ENCODE measurements around the gene ZNF792. TPM values are rescaled to one million over a fixed set of nuclear protein-coding genes. Genes with fewer than 3 reads are reported as not detected.
A peak's percentile ranks its signal among the peaks of the same experiment; 100 is the strongest.
"Not testable (repeated sequence)": the region's sequence is repeated elsewhere in the genome, so short reads cannot be mapped to it uniquely, and the experiment has no call there.

The ZNF792 gene
- total RNA-seq, 1 experiment from 2014 or later: 15.4 TPM

DNA sequence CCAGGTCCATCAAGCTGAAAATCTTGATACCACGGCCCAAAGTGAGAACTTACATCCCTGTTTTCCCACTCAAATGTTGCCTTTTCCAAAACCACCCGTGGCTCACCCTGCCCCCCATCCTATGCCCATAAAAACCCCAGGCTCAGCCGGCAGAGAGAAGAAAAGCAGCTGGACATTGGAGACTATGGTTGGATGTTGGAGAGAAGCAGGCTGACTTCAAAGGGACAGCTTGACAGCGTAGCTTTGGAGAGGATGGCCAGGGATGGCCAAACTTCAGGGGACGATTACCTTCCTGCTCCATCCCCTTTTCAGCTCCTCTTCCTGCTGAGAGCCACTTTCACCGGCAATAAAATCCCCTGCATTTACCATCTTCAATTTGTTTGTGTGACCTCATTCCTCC, 3.5 kb upstream of the ZNF792 start:
- ChIA-PET POLR2A (ENCODE audit: low non-redundant PET) (no interaction called here), CTCF (no interaction called here)
- H3K27ac ChIP-seq (ENCODE audit: low read depth, low read length, poor library complexity, severe bottlenecking): no peak overlapping the region
- H3K4me1 ChIP-seq (ENCODE audit: insufficient read depth, low read length, poor library complexity, severe bottlenecking): no peaks in the 10 kb centered on the region
- DNase-seq (ENCODE audit: low spot score): no peak
- no peaks in the 10 kb centered on the region for H3K27me3 ChIP-seq (replicated peaks; ENCODE audit: insufficient read depth, low read depth, low read length, poor library complexity)
- TF ChIP-seq EZH2 (IDR thresholded peaks at IDR 0.05; ENCODE audit: borderline replicate concordance, low read depth, low read length, poor library complexity, severe bottlenecking): no peak
- TF ChIP-seq, protein P1, sequence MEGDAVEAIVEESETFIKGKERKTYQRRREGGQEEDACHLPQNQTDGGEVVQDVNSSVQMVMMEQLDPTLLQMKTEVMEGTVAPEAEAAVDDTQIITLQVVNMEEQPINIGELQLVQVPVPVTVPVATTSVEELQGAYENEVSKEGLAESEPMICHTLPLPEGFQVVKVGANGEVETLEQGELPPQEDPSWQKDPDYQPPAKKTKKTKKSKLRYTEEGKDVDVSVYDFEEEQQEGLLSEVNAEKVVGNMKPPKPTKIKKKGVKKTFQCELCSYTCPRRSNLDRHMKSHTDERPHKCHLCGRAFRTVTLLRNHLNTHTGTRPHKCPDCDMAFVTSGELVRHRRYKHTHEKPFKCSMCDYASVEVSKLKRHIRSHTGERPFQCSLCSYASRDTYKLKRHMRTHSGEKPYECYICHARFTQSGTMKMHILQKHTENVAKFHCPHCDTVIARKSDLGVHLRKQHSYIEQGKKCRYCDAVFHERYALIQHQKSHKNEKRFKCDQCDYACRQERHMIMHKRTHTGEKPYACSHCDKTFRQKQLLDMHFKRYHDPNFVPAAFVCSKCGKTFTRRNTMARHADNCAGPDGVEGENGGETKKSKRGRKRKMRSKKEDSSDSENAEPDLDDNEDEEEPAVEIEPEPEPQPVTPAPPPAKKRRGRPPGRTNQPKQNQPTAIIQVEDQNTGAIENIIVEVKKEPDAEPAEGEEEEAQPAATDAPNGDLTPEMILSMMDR (conservative IDR thresholded peaks at IDR 0.05; ENCODE audit: low read depth, low read length): no peak
- peaks cover 4% of the 10 kb centered on the region for H3K9me3 ChIP-seq (ENCODE audit: low read depth, low read length, poor library complexity, severe bottlenecking)
- BruUV-seq (replicated peaks): no TSS peak
- H3K36me3 ChIP-seq (ENCODE audit: insufficient read depth, low read length, poor library complexity, severe bottlenecking): no peaks in the 10 kb centered on the region
- intact Hi-C loops (cut with micrococcal nuclease; ENCODE audit: unreplicated experiment): no loop called here
- H3K4me3 ChIP-seq (ENCODE audit: low read depth, low read length, poor library complexity, severe bottlenecking): no peak overlapping the region

DNA sequence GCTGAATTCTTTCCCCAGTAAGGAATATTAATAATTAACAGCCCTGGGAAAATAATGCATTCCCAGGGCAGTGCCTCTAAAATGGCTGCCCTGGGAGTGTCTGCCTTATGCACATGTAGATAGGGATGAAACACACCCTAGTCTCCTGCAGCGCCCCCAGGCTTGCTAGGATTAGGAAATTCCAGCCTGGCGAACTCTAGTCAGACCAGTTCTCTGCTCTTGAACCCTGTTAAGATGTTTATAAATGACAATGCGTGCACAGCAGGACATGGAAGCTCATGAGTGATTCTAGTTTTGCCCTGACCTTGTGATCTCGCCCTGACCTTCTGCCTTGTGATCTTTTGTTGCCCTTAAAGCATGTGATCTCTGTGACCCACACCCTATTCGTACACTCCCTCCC, 1.5 kb upstream of the ZNF792 start:
- H3K36me3 ChIP-seq (ENCODE audit: insufficient read depth, low read length, poor library complexity, severe bottlenecking): peaks cover 10% of the 10 kb centered on the region
- POLR2A ChIA-PET (ENCODE audit: low non-redundant PET); H3K4me3 ChIP-seq (ENCODE audit: low read depth, low read length, poor library complexity, severe bottlenecking); H3K4me1 ChIP-seq (ENCODE audit: insufficient read depth, low read length, poor library complexity, severe bottlenecking); H3K27ac ChIP-seq (ENCODE audit: low read depth, low read length, poor library complexity, severe bottlenecking); H3K27me3 ChIP-seq (replicated peaks; ENCODE audit: insufficient read depth, low read depth, low read length, poor library complexity); BruUV-seq (replicated peaks); intact Hi-C loops (cut with micrococcal nuclease; ENCODE audit: unreplicated experiment); DNase-seq (ENCODE audit: low spot score); CTCF ChIA-PET: not testable (repeated sequence)
- H3K9me3 ChIP-seq (ENCODE audit: low read depth, low read length, poor library complexity, severe bottlenecking): peaks cover 20% of the 10 kb centered on the region

DNA sequence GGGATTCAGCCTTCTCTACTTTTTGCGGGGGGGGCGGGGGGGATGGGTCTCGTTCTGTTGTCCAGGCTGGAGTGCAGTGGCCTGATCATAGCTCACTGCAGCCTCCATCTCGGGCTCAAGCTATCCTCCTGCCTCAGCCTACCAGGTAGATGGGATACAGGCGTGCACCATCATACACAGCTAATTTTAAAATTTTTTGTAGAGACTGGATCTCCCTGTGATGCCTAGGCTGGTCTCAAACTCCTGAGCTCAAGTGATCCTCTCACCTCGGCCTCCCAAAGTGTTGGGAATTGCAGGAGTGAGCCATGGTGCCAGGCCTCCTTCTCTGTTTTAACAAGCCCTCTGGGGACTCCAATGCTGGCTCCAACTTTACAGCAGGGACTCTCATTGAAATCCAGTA, 569 bp upstream of the ZNF792 start:
- peaks cover 6% of the 10 kb centered on the region for H3K4me1 ChIP-seq (ENCODE audit: insufficient read depth, low read length, poor library complexity, severe bottlenecking)
- no peak overlapping the region for H3K4me3 ChIP-seq (ENCODE audit: low read depth, low read length, poor library complexity, severe bottlenecking)
- intact Hi-C loops (cut with micrococcal nuclease; ENCODE audit: unreplicated experiment): no loop called here
- no peak for TF ChIP-seq EZH2 (IDR thresholded peaks at IDR 0.05; ENCODE audit: borderline replicate concordance, low read depth, low read length, poor library complexity, severe bottlenecking)
- TF ChIP-seq, protein P1 (conservative IDR thresholded peaks at IDR 0.05; ENCODE audit: low read depth, low read length): no peak
- H3K27ac ChIP-seq (ENCODE audit: low read depth, low read length, poor library complexity, severe bottlenecking): no peak overlapping the region
- peaks cover 20% of the 10 kb centered on the region for H3K36me3 ChIP-seq (ENCODE audit: insufficient read depth, low read length, poor library complexity, severe bottlenecking)
- DNase-seq (ENCODE audit: low spot score): no peak
- H3K9me3 ChIP-seq (ENCODE audit: low read depth, low read length, poor library complexity, severe bottlenecking): peaks cover 29% of the 10 kb centered on the region
- CTCF ChIA-PET: no interaction called here
- POLR2A ChIA-PET (ENCODE audit: low non-redundant PET): no interaction called here
- BruUV-seq (replicated peaks): no TSS peak
- H3K27me3 ChIP-seq (replicated peaks; ENCODE audit: insufficient read depth, low read depth, low read length, poor library complexity): no peaks in the 10 kb centered on the region

DNA sequence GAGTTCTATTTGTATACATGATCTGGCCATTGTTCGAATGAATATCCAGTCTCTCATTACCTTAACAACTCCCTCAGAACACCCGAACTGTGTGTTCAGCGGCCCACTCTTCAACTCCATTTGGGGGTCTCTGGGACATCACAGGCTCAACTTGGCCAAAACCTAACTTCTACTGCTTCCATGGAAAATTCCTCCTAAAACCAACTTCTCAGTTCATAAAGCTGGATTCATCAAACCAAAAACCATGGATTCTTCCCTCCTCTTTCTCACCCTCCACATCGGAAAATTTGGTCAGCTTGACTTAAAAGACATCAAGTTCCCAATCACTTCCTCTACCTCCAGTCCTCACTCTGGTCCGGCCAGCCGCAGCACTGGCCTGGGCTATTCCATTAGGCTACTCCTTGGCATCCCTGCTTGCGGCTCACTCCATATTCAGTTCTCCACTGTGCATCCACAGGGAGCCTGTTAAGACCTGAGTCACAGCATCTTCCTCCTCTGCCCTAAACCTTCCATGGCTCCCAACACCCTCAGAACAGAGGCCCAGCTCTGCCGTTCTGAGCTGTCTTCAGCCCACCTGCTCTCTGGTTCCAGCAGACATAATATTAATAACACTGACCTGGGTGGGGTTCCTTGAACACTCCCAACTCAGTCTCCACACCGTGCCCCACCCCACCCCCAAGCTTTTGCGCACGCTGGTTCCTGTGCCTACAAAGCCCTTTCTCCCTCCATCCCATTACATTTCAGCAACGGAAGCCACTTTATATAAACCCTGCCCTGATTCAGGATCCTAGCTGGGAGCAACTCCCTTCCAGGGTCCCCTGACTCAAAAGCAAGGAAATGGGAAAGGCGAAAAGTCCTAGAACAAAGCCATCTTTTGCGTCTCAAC, 1.1 kb downstream of the ZNF792 start:
- H3K27ac ChIP-seq (ENCODE audit: low read depth, low read length, poor library complexity, severe bottlenecking): peak overlapping the region; percentile 80

More for the DNA sequence above, 1.1 kb downstream of the ZNF792 start:
- POLR2A ChIA-PET (ENCODE audit: low non-redundant PET): no interaction called here
- peak; percentile 75 for DNase-seq (ENCODE audit: low spot score)
- Histone ChIP-seq H3K27me3 (replicated peaks; ENCODE audit: insufficient read depth, low read depth, low read length, poor library complexity) (no peaks in the 10 kb centered on the region), H3K4me1 (ENCODE audit: insufficient read depth, low read length, poor library complexity, severe bottlenecking) (peaks cover 6% of the 10 kb centered on the region), H3K4me3 (ENCODE audit: low read depth, low read length, poor library complexity, severe bottlenecking) (peak overlapping the region; percentile 91), H3K36me3 (ENCODE audit: insufficient read depth, low read length, poor library complexity, severe bottlenecking) (peaks cover 36% of the 10 kb centered on the region), H3K9me3 (ENCODE audit: low read depth, low read length, poor library complexity, severe bottlenecking) (peaks cover 42% of the 10 kb centered on the region)
- intact Hi-C loops (cut with micrococcal nuclease; ENCODE audit: unreplicated experiment): no loop called here
- TF ChIP-seq, protein P1 (conservative IDR thresholded peaks at IDR 0.05; ENCODE audit: low read depth, low read length): no peak
- TF ChIP-seq EZH2 (IDR thresholded peaks at IDR 0.05; ENCODE audit: borderline replicate concordance, low read depth, low read length, poor library complexity, severe bottlenecking): no peak
- CTCF ChIA-PET: no interaction called here
- BruUV-seq (replicated peaks): TSS peak; percentile 88

All from A673 (cell line).